ENCODE measurements around the gene MARCHF3. TPM values are rescaled to one million over a fixed set of nuclear protein-coding genes. Genes with fewer than 3 reads are reported as not detected.
"Not testable (repeated sequence)": the region's sequence is repeated elsewhere in the genome, so short reads cannot be mapped to it uniquely, and the experiment has no call there.

The MARCHF3 gene
- total and polyA plus RNA-seq, 2 donors from 2014 or later, result 1.5 to 8.0 TPM

DNA sequence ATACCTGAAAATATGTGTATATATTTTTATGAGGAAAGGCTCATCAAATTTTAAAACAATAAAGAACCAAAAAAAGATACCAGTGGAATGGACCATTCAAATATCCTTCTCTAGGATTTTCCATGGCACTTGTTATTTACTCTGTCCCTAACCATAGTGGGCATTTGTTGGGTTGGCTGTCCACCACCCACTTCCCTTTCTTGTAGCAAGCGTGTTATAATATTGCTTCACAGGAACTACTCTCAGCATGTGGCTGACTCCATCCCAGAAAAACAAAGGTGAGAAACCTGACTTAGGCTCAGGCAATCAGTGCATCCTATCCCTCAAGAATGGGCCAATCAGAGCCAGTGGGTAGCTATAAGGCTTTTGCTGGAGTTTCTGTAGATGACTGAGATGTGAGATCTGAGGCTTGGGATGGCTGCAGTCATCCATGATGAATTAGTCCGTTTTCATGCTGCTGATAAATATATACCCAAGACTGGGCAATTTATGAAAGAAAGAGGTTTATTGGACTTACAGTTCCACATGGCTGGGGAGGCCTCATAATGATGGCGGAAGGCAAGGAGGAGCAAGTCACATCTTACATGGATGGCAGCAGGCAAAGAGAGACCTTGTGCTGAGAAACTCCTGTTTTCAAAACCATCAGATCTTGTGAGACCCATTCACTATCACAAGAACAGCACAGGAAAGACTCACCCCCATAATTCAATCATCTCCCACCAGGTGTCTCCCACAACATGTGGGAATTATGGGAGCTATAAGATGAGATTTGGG, 25.7 kb upstream of the MARCHF3 start:
- no peak for FAIRE-seq
- Histone ChIP-seq H3K27ac (ENCODE audit: low read depth in 2 of 2, low read length in 2 of 2) (no peak overlapping the region), H3K4me1 (ENCODE audit: control insufficient read depth in 2 of 3, insufficient read depth in 2 of 3, low read depth in 1 of 3, low read length in 3 of 3) (no peaks in the 10 kb centered on the region), H3K36me3 (ENCODE audit: control insufficient read depth in 2 of 3, insufficient read depth in 3 of 3, low read length in 3 of 3) (no peaks in the 10 kb centered on the region), H3K9ac (ENCODE audit: low read length in 3 of 3) (no peak overlapping the region), H3K4me3 (ENCODE audit: low read length in 3 of 3) (no peak overlapping the region), H3K9me3 (ENCODE audit: control insufficient read depth in 2 of 3, insufficient read depth in 1 of 3, low read length in 3 of 3) (no peaks in the 10 kb centered on the region), H3K27me3 (ENCODE audit: control insufficient read depth, insufficient read depth, low read length) (no peaks in the 10 kb centered on the region)
- TF ChIP-seq, protein P1, sequence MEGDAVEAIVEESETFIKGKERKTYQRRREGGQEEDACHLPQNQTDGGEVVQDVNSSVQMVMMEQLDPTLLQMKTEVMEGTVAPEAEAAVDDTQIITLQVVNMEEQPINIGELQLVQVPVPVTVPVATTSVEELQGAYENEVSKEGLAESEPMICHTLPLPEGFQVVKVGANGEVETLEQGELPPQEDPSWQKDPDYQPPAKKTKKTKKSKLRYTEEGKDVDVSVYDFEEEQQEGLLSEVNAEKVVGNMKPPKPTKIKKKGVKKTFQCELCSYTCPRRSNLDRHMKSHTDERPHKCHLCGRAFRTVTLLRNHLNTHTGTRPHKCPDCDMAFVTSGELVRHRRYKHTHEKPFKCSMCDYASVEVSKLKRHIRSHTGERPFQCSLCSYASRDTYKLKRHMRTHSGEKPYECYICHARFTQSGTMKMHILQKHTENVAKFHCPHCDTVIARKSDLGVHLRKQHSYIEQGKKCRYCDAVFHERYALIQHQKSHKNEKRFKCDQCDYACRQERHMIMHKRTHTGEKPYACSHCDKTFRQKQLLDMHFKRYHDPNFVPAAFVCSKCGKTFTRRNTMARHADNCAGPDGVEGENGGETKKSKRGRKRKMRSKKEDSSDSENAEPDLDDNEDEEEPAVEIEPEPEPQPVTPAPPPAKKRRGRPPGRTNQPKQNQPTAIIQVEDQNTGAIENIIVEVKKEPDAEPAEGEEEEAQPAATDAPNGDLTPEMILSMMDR (IDR thresholded peaks at IDR 0.05; ENCODE audit: borderline replicate concordance, extremely low read depth, insufficient read depth), result no peak
- intact Hi-C loops (cut with DNase I), result no loop called here
- DNase-seq, result no peak

DNA sequence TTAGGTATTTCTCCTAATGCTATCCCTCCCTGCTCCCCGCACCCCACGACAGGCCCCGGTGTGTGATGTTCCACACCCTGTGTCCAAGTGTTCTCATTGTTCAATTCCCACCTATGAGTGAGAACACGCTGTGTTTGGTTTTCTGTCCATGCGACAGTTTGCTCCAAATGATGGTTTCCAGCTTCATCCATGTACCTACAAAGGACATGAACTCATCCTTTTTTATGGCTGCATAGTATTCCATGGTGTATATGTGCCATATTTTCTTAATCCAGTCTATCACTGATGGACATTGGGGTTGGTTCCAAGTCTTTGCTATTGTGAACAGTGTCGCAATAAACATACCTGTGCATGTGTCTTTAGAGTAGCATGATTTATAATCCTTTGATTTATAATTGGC, 23.2 kb upstream of the MARCHF3 start:
- H3K4me3 ChIP-seq (ENCODE audit: low read length in 3 of 3); H3K27ac ChIP-seq (ENCODE audit: low read depth in 2 of 2, low read length in 2 of 2); FAIRE-seq; H3K27me3 ChIP-seq (ENCODE audit: control insufficient read depth, insufficient read depth, low read length); DNase-seq; H3K4me1 ChIP-seq (ENCODE audit: control insufficient read depth in 2 of 3, insufficient read depth in 2 of 3, low read depth in 1 of 3, low read length in 3 of 3); H3K9ac ChIP-seq (ENCODE audit: low read length in 3 of 3); intact Hi-C loops (cut with DNase I); H3K36me3 ChIP-seq (ENCODE audit: control insufficient read depth in 2 of 3, insufficient read depth in 3 of 3, low read length in 3 of 3); H3K9me3 ChIP-seq (ENCODE audit: control insufficient read depth in 2 of 3, insufficient read depth in 1 of 3, low read length in 3 of 3): not testable (repeated sequence)

GRCh38 chr5:127053049-127053448, 22.7 kb upstream of the MARCHF3 start:
- FAIRE-seq (no peak), DNase-seq (no peak)
- intact Hi-C loops (cut with DNase I), result no loop called here
- Histone ChIP-seq H3K27me3 (ENCODE audit: control insufficient read depth, insufficient read depth, low read length) (no peaks in the 10 kb centered on the region), H3K27ac (ENCODE audit: low read depth in 2 of 2, low read length in 2 of 2) (no peak overlapping the region), H3K9ac (ENCODE audit: low read length in 3 of 3) (no peak overlapping the region), H3K4me1 (ENCODE audit: control insufficient read depth in 2 of 3, insufficient read depth in 2 of 3, low read depth in 1 of 3, low read length in 3 of 3) (no peaks in the 10 kb centered on the region), H3K36me3 (ENCODE audit: control insufficient read depth in 2 of 3, insufficient read depth in 3 of 3, low read length in 3 of 3) (no peaks in the 10 kb centered on the region), H3K4me3 (ENCODE audit: low read length in 3 of 3) (no peak overlapping the region), H3K9me3 (ENCODE audit: control insufficient read depth in 2 of 3, insufficient read depth in 1 of 3, low read length in 3 of 3) (no peaks in the 10 kb centered on the region)
- TF ChIP-seq, protein P1 (IDR thresholded peaks at IDR 0.05; ENCODE audit: borderline replicate concordance, extremely low read depth, insufficient read depth), result no peak

DNA sequence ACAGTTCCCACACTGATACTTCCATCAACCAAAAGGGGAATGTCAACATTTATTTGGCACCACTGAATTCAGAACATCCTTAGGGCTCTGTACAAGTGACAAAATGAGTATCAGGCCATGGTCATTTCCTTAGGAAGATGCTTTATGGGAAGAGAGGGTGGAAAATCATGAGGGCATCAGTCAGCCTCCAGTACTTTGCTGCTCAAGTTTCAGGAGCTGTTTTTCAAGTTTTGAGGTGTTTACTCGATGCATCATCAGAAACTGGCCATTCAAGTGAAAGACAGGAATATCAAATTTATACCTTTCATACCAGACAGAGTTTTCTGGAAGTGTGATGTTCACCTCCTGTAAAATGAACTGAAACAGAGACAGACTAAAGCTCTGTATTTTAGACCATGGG, 21.2 kb upstream of the MARCHF3 start:
- H3K9ac ChIP-seq (ENCODE audit: low read length in 3 of 3), result no peak overlapping the region
- H3K4me1 ChIP-seq (ENCODE audit: control insufficient read depth in 2 of 3, insufficient read depth in 2 of 3, low read depth in 1 of 3, low read length in 3 of 3), result no peaks in the 10 kb centered on the region
- H3K27ac ChIP-seq (ENCODE audit: low read depth in 2 of 2, low read length in 2 of 2), result no peak overlapping the region
- H3K9me3 ChIP-seq (ENCODE audit: control insufficient read depth in 2 of 3, insufficient read depth in 1 of 3, low read length in 3 of 3), result no peaks in the 10 kb centered on the region
- intact Hi-C loops (cut with DNase I), result no loop called here
- DNase-seq, result no peak
- no peak for FAIRE-seq
- H3K4me3 ChIP-seq (ENCODE audit: low read length in 3 of 3), result no peak overlapping the region
- no peaks in the 10 kb centered on the region for H3K36me3 ChIP-seq (ENCODE audit: control insufficient read depth in 2 of 3, insufficient read depth in 3 of 3, low read length in 3 of 3)
- TF ChIP-seq, protein P1 (IDR thresholded peaks at IDR 0.05; ENCODE audit: borderline replicate concordance, extremely low read depth, insufficient read depth), result no peak
- no peaks in the 10 kb centered on the region for H3K27me3 ChIP-seq (ENCODE audit: control insufficient read depth, insufficient read depth, low read length)
